Inferior parietal cortex (tissue), 1 donor: ENCODE results near the gene ST3GAL5.

ENCODE experiments used
- DNase-seq: peaks from one replicate; pipeline ENCODE4 v3.0.0-alpha.2; 2016; ENCODE audit errors: extremely low spot score

The ST3GAL5 gene

DNA sequence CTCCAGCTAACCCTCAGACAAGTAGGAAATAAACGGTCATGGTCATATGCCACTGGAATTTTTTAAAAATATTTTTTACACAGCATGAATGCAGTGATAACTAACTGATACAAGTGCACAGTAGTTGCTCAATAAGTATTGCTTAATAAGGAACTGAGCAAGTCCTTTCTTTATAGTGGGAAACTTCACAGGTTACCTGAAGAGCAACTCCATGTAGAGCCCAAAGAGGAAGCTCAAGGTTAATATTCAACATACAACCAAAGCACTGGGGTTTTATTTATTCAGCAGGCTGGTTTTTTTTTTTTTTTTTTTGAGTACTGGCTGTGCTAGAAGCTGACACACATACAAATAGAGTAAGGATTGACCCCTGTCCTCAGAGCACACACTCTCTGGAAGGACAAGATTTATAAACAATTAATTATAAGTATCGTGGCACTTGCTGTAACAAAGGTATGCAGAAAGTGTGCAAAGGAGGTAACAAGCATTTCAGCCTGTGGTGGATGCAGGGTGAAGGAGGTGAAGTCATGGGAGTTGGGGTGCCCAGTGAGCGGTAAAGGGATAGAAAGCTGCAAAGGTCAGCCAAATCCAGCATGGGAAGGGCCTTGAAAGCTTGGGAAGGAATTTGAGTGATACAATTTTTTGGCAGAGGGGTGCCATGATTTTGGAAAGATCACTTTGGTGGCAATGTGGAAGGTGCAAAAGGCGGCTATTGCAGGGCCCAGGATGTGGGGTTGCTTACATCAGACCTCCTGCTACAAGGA is 82.3 kb downstream of the ST3GAL5 start:
- DNase-seq = no peak

DNA sequence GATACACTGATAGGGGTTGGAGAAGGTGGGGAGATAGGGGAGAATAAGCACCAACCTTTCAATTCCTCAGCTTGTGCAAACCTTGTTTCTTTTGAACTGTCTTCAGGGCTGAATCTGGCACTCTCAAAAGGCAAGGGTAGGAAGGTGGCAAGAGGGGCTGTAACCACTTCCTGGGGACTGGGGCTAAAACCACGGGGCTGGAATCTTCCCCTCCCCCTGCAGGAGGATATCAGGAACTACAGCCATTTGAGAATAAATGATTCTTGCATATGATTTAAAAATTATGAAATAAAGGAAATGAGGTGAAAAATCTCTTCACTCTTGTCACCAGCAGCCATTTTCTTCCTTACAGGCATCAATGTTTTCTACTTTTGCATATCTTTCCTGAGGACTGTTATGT is 84.2 kb downstream of the ST3GAL5 start:
- no peak for DNase-seq

DNA sequence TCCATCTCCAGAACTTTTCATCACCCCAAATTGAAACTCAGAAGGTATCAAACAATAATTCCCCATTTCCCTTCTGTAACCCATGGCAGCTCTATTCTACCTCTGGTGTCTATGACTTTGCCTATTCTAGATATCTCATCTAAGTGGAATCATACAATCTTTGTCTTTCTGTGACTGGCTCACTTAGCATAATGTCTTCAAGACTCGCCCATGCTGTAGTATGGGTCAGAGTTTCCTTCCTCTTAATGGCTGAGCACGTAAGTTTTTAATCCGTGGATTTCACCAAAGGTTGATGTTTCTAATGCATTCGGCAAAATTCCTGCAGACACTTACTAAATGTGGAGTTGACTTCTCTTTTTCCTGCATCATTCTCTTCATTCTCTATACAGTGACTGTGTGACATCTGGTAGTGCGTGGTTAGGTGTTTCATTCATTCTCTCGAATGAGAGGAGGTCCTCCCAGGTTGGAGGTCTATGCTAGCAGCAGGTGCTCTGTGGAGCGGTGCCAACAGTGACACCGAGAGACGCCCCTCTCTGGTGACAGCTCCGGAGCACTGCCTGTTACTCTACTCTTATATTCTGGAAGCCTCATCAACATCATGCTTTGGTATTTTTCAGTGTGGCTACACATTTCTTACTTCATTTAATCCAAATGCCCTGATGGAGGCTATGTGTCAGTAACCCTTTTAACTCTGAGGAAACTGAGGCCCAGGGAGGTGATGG is 84.9 kb downstream of the ST3GAL5 start:
- DNase-seq = no peak

DNA sequence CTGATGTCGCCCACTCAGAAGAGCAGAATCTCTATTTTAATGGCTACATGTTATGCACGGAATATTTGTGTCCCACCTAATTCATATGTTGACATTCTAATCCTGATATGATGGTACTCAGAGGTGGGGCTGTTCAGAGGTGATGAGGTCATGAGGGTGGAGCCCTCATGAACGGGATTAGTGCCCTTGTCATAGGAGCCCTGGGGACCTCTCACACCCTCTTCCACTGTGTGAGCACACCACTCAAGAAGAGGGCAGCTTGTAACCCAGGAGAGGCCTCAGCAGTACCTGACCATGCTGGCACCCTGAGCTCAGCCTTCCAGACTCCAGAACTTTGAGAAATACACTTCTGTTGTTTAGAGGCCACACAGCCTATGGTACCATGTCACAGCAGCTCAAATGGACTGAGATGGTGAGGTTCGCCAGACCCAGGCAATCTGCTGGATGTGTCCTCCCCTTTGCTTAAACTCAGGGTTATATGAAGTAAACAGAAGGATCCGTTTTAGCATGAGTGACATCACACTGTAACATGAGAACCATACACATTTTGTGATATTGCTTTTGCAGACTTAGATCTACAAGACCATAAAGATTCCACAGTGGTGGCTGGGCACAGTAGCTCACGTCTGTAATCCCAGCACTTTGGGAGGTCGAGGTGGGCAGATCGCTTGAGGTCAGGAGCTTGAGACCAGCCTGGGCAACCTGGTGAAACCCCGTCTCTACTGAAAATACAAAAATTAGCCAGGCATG is 86.3 kb downstream of the ST3GAL5 start:
- DNase-seq = no peak

DNA sequence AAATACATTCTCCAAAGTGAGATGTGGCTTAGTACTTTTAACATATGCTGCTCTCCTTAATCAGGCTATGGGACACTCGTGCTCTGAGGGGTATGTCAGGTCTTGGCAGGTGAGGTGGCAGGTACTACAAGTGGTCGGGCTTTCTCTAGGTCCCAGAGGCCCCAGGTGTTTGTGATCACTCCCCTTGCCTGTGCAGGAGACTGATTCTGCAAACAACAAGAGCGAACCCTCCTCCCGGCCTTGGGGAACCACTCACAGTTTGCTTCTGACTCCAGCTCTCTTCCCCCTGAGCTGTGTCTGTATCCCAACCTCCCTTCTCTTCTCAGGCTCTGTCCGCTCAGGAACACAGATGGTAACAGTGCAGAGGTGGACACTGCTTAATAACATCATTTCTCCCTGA is 86.9 kb downstream of the ST3GAL5 start:
- no peak for DNase-seq

DNA sequence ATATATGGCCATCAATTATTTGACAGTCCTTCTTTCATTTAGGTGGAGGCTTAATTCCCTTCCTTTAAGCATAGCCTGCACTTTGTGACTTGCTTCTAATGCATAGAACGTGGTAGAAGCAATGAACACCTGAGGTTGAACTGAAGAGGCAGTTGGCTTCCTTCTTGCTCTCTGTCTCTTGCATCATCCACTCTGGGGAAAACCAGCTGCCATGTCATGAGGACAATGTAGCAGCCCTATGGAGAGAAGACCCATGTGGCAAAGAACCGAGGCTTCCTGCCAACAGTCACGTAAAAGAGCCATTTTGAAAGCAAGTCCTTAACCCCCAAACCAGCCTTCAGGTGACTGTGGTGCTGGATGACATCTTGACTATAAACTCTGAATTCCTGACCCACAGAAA is 88.2 kb downstream of the ST3GAL5 start:
- no peak for DNase-seq

DNA sequence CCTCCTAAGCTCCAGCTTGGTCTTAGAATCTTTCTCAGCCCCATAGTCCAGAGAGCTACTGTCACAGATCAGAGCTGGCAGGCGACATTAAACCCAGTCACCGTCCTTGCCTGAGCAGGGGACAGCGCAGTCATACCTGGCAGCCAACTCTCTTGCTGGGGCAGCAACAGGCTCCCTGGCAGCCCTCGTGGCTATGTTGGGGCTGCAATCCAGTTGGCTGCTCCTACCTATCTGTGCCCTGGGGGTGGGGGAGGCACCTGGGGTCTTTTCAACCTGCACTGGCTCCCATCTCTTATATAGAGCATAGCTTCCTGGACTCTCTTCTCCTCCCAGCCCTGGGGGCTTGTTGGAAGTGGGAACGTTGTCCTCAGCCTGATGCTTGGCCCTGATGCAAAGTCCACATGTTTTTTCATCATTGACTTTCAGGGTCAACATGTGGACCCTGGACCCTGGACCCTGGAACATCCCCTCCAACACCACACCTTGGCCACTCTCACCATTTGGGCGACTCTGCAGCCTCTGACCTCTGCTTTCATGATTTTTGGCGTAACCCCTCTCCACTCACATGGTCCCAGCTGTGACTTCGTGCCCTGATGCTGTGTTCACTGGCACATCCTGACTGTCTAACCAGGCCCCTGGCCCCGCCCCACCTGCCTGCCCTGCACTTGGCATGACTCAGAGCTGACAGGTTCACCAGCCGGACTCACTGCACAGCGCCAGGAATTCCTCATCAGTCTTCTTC is 89.4 kb downstream of the ST3GAL5 start:
- no peak for DNase-seq

DNA sequence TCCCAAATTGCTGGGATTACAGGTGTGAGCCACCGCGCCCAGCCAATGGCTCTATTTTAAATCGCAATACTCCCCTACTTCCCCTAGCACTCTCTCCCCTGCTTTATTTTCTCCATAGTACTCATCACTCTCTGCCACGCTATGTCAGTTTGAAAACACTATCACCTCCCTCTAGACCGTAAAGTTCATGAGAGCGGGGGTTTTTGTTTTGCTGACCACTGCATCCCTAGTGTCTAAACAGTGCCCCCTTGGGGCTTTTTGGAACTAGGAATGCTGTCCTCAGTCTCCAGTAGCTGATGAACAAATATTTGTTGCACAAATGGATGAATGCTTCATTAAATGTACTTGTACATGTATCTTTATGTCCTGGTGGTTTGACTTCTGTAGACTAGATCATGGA is 90.9 kb downstream of the ST3GAL5 start:
- DNase-seq = peak; percentile 72

DNA sequence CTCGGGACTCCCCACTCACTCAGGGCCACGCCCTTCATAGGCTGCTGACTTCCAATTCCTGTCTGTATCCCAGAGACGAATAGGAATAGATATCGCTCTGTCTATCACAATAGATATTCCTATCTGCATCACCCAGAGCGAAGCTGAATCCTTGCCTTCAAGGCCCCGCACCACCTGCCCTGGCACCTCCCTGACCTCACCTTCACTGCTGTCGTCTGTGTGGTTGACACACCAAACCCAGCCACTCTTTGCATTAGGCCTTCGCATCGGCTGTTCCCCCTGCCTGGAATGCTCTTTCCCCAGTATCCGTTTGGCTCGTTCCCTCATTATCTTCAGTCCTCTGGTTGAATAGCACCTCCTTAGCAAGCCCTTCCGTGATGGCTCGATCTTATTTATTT is 91.5 kb downstream of the ST3GAL5 start:
- no peak for DNase-seq

DNA sequence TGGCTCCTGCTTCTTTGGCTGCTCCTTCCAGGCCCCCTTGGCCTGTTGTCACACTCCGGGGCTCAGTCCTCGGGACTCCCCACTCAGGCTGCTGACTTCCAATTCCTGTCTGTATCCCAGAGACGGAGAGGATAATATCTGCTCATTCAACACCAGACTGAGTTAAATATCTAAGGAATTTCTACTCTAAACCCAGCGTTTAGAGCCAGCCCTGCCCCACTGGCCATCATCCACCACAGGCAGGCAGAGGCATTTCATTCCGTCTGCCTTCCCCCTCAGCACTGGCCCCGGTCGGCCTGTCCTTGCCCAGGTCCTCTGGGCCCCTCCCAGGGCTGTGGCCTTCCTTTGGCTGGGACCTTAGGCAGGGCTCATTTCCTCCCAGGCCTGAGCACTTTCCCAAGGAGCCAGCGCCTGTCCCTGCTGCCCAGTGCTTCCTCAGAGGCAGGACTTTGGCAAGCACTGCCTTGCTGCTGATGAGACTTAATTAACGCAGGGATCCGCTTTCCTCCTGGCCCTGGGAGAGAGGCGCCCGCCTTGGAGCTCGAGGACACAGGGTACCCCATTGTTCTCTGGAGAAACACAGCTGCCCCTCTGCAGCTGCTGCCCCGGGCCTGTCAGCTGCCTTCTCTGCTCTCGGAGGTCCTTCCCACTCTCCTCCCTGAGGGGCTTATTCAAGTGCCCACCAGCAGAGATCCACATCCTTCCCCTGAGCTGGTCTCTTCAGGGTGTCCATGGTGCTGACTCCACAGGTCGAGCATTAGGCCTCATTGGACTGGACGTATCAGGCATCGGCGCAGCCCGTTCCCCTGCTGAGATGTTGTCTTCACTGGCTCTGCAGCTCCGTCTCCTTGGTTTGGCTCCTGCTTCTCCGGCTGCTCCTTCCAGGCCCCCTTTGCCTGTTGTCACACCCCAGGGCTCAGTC is 92.2 kb downstream of the ST3GAL5 start:
- DNase-seq = peak; percentile 67

DNA sequence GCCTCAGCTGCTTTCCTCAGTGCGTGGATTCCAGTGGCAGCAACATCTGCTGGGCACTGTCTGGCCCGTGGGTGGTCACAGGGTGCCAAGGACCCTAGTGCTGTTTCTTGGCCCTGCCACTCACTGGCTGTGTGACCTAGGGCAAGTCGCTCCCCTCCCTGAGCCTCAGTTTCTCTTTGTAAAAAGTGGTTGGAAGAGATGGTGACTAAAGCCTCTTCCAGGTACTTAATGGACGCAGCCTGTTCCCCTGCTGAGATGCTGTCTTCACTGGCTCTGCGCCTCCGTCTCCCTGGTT is 92.8 kb downstream of the ST3GAL5 start:
- DNase-seq = no peak

DNA sequence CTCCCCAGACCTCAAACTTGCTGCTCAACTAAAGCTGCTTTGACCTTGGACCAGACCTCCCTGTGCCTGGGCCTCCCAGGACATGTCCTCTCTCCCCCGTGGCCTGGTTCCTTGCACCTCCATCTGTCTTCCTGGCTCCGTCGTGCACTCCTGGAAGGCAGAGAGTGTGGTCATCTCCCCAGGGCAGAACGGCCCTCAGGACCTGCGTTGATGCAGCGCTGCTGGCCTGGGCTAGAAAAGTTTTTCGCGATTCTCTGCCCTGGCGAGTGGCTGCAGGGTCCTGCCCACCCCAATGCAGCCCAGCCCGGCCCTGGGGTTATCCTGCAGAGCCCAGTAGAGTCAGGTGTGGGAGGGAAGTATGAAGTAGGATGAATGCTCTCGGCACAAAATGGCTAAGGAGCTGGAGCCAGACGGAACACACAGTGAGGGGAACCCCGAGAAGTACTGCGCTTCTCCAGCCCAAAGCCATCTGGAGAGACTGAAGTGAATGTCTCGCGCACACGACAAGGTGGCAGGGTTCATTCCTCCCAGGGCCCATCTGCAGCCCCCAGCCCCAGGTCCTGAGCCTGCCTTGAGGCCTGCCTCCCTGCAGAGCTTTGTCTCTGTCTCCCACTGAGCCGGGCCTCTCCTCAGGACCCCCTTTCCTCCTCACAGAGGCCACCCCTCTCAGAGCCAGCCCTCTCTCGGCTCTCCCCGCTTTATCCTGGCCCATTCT is 93.3 kb downstream of the ST3GAL5 start:
- no peak for DNase-seq

DNA sequence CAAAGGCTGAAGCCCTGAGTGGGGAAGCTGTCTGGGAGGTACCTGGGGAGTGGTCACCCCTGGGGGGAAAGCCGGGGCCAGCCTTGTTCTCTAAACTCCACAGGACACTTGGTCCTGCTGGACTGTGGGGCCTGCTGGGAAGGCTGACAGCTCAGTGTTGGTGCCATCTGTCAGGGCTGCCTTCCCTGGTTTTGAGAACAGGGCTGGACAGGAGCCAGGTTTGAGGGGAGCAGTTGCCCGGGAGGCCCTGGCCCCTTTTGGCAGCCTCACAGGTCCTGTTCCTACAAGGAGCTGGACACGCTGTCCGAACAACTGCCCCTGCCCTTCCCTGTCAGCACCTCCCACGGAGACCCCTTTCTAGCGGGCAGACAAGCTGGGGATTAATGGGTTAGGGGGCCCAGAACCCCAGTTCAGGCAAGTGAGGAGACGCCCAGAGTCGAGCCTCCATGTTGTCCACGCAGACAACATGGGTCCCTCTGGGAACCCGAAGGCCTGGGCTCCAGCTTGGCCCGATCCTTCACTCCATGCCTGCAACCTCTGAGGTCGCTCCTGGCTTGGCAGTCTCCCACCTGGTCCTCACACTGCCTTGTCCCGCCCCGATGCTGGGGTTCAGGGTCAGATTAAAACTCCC is 94.2 kb downstream of the ST3GAL5 start:
- no peak for DNase-seq

DNA sequence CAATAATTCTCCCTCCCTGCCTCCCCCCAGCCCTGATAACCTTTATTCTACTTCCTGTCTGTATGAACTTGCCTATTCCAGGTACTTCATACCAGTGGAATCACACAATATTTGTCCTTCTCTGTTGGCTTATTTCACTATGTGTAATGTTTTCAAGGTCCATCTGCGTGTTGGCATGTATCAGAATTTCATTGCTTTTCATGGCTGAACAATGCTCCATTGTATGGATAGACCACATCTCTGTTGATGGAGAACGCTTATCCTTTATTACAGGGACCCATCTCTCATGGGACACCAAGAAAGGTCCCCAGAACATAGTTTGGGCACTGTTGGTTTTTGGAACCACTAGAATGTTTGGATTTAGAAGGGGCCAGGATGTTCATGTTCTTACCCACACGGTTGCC is 94.8 kb downstream of the ST3GAL5 start:
- peak; percentile 55 for DNase-seq

DNA sequence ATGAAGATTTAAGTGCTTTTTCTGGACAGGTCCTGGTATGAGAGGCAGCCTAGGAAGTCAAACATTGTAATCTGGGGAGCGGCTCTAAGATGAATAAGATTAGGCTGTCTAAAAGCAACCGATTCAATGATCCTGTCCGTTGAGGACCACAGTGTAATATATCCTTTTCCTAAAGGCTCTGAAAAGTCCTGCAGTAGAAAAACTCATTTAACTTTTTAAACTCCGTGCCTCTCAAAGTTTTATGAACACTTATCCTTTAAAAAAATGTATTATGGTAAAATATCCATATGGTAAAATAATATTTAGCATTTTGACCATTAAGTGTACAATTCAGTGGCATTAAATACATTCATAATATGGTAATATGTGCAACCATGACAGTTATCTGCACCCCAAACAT is 95.2 kb downstream of the ST3GAL5 start:
- DNase-seq = no peak

DNA sequence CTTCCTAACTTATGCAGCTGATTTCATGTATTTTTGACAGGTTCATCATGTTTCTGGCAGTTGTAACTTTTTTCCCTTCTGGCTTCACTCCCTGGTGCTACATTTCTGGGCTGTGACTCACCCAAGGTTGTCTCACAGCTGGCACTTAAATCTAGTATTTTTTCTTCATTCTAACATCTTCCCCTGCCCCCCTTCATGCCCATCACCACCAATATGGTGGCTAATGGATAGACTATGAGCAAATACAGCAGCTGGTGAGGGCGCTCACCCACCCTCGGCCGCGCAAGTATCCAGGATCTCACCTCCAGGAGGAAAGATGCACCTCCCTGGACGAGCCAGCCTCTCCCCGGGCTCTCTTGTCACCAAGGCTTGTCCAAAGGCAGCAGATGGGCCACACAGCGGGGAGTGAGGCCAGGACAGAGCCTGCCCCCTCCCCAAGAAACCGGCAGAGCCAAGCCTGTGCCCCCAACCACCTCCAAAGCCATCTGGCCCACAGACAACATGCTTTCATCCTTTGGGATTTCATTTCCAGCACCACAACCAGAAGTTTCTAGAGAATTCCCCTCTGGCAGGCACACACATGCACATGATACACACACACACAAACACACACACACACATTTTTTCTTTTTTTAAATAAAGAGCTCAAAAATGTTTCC is 95.9 kb downstream of the ST3GAL5 start:
- DNase-seq = peak; percentile 45

DNA sequence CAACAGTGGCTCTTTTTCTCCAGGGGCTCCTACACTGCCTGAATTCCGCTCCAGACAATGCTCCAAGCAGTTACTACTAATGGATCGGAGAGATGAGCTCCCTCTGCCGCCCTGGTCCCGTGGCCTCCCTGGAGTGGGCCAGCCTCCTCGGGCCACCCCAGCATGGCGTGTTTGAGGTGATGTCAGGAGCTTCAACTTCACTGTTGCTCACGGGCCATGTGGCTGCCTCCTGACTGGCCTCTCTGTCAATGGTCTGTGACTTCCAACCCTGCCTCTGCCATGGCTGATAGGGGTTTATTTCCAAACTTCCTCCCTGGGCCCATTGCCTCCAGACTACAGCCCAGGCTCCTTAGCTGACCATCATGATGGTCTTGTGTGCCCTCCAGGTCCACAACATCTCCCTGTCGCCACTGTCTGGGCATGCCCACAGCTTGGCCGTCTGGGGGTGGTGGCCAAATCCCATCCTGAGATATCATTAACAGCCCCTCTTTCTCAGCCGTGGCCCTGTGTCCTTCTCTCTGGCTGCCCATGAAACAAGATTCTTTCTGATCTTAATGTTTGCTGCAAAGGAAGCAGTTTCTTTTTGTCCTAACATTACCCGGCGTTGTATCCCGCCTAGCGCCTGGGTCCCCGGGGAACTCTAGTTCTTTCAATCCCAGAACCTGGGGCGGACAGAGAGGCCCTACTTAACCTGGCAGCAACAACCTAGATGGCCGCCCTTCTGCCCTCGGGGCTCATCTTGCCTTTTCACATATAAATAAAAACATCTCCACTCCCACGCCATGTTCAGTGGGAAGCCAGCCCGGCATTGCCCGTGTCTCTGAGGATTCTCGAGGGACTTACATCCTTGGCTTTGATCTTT is 96.9 kb downstream of the ST3GAL5 start:
- DNase-seq = no peak

DNA sequence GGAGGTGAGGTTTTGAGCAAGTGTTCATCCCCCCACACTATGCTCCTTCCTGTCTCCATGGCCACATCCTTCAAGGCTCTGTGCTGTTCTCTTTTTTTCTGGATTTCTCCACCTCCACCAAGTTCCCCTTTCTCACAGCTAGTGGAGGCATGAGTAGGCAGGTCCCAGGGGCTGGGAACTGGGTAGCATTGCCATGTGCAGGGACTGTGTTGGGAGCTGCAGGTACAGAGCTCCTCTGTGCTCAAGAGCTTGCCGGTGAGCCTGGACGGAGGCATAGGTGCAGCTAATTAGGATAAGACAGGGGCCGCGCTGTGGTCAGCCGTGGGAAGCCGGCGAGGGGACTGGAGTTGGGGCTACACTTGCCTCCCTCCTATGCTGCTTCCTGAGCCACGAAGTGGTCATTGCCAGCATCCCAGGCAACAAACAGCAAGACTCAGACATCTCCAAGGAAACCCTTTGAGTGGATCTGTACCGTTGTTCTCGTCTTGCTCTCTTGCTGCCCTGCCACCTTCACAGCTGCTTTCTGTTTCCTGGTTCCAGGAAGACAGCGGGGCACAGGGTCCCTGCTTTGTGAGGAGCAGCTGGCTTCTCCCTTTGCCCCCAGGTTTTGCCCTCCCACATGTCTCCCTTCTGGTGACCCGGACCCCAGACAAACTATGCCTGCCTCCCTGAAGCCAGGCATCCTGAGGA is 98.1 kb downstream of the ST3GAL5 start:
- no peak for DNase-seq
